Activated CD8-positive, alpha-beta T cell treated with anti-CD3 and anti-CD28 coated beads, Interleukin-2, amount 10 ng/mL, durations not matched to agents 7 days and 5 days (primary cell): ENCODE results near the gene LIPE. TPM values are rescaled to one million over a fixed set of nuclear protein-coding genes. Genes with fewer than 3 reads are reported as not detected.
A peak's percentile ranks its signal among the peaks of the same experiment; 100 is the strongest.

Experiments used
- ATAC-seq: fragments of 150-1000 bp; cut with Tn5 transposase; one replicate; pipeline ENCODE4 v1.10.0; 2021; ENCODE audit warnings: moderate library complexity
- CTCF ChIA-PET: fragments of 350-600 bp; sonication (Branson Sonifier 250); formaldehyde crosslinking; loops from one replicate; lab custom pipeline; 2021; ENCODE audit warnings: antibody characterized with exemption; lab: Charles Lee
- POLR2A ChIA-PET: fragments of 350-600 bp; sonication (Branson Sonifier 250); formaldehyde crosslinking; loops from one replicate; lab custom pipeline; 2021; ENCODE audit warnings: antibody characterized with exemption; lab: Charles Lee
- DNase-seq: peaks from one replicate; pipeline ENCODE4 v3.0.0-alpha.2; 2020
- H3K27ac Mint-ChIP-seq: one replicate; pipeline ENCODE4 v1.8.0; 2021; ENCODE audit warnings: mild to moderate bottlenecking, mixed read lengths
- H3K27me3 Mint-ChIP-seq: one replicate; pipeline ENCODE4 v1.8.0; 2021; ENCODE audit warnings: low read depth, mixed read lengths
- H3K36me3 Mint-ChIP-seq: one replicate; pipeline ENCODE4 v1.8.0; 2021; ENCODE audit warnings: low read depth, mixed read lengths
- H3K4me1 Mint-ChIP-seq: one replicate; pipeline ENCODE4 v1.8.0; 2021; ENCODE audit warnings: low read depth, mixed read lengths
- H3K4me3 Mint-ChIP-seq: one replicate; pipeline ENCODE4 v1.8.0; 2021; ENCODE audit warnings: mild to moderate bottlenecking, mixed read lengths
- H3K9me3 Mint-ChIP-seq: one replicate; pipeline ENCODE4 v1.8.0; 2022; ENCODE audit warnings: mixed read lengths; ENCODE audit not compliant: insufficient read depth
- total RNA-seq, 2 experiments: library from RNA; stranded (reverse); gene quantifications; one replicate each; pipeline ENCODE4 v1.2.3, GENCODE V29; 2021

The LIPE gene
- total RNA-seq, 2 experiments from 2014 or later: 33.4 to 34.6 TPM

- peaks cover 9% of the 10 kb centered on the region for H3K36me3 Mint-ChIP-seq
- ChIA-PET POLR2A (interaction anchor here (1.2 to 1.6 kb wide), 4 partner anchors 9 to 104 kb away, joined by 3 to 5 read pairs (median 4); partner anchors contain the start of gene CEACAM1), CTCF (interaction anchor here (0.8 to 4.5 kb wide), 7 partner anchors 9 to 105 kb away, joined by 3 to 43 read pairs (median 8); partner anchors contain the start of gene CEACAM1)
- H3K4me1 Mint-ChIP-seq: peaks cover 45% of the 10 kb centered on the region
- H3K27me3 Mint-ChIP-seq: no peaks in the 10 kb centered on the region
- H3K27ac Mint-ChIP-seq: peak overlapping the region; percentile 94
- ATAC-seq: peak; percentile 98
- peak overlapping the region; percentile 98 for H3K4me3 Mint-ChIP-seq
- H3K9me3 Mint-ChIP-seq: no peaks in the 10 kb centered on the region
- peak; percentile 96 for DNase-seq
Observed at GRCh38 chr19:42423462-42424344, 3.5 kb downstream of the LIPE start.

DNA sequence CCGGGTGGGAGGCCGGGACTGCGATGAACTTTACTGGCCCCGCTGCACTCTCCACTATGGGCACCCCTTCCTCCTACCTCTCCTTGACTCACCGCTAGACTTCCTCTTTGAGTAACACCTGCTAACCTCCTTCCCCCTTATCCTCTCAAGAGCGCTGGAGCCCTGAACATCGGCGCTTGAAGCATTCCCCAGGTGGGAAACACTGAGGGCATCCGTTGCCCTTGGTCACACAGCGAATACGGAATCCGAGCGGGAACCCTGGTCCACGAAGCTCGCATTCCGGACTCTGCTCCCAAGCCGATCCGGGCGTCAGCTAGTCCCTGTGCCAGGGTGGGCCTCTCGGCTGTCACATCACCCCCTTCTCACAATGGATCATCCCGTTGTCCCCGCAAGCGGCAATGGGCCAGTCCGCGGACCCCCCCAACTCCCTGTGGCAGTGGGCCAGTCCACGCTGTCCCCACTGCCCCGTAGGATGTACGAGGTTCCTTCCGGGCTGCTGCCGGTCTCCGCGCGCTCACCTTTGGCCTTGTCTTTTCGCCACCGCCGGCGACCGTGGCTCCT lies 4.2 kb downstream of the LIPE start:
- H3K27me3 Mint-ChIP-seq: no peaks in the 10 kb centered on the region
- ChIA-PET POLR2A (interaction anchor here (1.1 to 1.6 kb wide), 5 partner anchors 10 to 105 kb away, joined by 3 to 5 read pairs (median 4); partner anchors contain the start of gene CEACAM1), CTCF (interaction anchor here (1.0 to 4.5 kb wide), 6 partner anchors 10 to 105 kb away, joined by 4 to 43 read pairs (median 10); partner anchors contain the start of gene CEACAM1)
- peaks cover 12% of the 10 kb centered on the region for H3K36me3 Mint-ChIP-seq
- ATAC-seq (peak; percentile 49), DNase-seq (peak; percentile 65)
- H3K9me3 Mint-ChIP-seq: no peaks in the 10 kb centered on the region
- peak overlapping the region; percentile 94 for H3K27ac Mint-ChIP-seq
- peaks cover 46% of the 10 kb centered on the region for H3K4me1 Mint-ChIP-seq
- peak overlapping the region; percentile 98 for H3K4me3 Mint-ChIP-seq

DNA sequence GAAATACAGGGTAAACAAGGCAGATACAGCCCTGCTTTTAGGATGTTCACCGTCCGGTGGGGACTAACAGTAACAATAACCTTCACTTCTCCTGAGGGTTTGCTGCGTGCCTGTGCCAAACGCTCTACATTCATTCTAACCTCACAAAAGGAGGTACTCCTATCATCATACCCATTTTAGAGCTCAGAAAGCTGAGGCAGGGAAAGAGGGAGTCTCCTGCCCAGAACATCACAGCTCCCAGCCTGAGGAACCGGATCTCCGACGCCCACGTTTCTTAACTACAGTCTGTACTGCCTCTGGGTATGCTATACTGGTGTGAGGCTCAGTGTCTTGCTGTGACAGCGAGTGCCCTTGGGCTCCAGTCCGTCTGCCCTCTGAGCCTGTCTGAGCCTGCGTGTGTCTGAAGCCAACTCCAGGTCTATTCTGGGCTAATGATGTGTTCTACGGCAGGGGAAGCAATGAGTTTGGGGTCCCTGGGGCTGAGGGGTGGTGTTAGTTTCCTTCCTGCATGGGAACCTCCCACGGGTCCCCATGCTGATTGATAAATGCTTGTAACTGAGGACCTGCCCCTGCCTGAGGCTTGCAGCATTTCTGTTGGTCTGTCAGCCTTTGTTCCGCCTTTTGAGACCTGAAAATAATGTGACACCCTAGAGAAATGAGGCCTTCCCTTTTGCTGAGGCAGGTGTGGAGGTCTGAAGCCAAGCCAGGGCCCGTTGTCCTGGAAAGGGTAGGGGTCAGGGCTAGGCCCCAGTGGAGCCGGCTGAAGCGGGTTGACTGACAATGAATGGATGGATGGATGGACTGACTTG lies 4.9 kb downstream of the LIPE start:
- Mint-ChIP-seq H3K27ac (peak overlapping the region; percentile 94), H3K9me3 (no peaks in the 10 kb centered on the region), H3K36me3 (peaks cover 12% of the 10 kb centered on the region), H3K4me1 (peaks cover 46% of the 10 kb centered on the region), H3K27me3 (no peaks in the 10 kb centered on the region), H3K4me3 (peak overlapping the region; percentile 98)
- DNase-seq: no peak
- ChIA-PET CTCF (interaction anchor here (2.7 to 4.5 kb wide), 2 partner anchors 16 to 19 kb away, joined by 24 to 43 read pairs; no protein-coding TSS in a partner anchor), POLR2A (interaction anchor here (1.1 to 1.6 kb wide), 3 partner anchors 11 to 106 kb away, joined by 3 to 5 read pairs (median 4); partner anchors contain the start of gene CEACAM1)
- ATAC-seq: no peak

GRCh38 chr19:42421591-42422031 lies 5.6 kb downstream of the LIPE start:
- peaks cover 46% of the 10 kb centered on the region for H3K4me1 Mint-ChIP-seq
- peaks cover 12% of the 10 kb centered on the region for H3K36me3 Mint-ChIP-seq
- no peaks in the 10 kb centered on the region for H3K9me3 Mint-ChIP-seq
- no peak for DNase-seq
- ChIA-PET CTCF (interaction anchor here (1.0 to 3.0 kb wide), 6 partner anchors 16 to 107 kb away, joined by 3 to 40 read pairs (median 7); partner anchors contain the start of gene CEACAM1), POLR2A (no interaction called here)
- peak overlapping the region; percentile 98 for H3K4me3 Mint-ChIP-seq
- no peak for ATAC-seq
- peak overlapping the region; percentile 31 for H3K27ac Mint-ChIP-seq
- H3K27me3 Mint-ChIP-seq: no peaks in the 10 kb centered on the region

GRCh38 chr19:42421101-42421500 lies 6.1 kb downstream of the LIPE start:
- H3K36me3 Mint-ChIP-seq: peaks cover 17% of the 10 kb centered on the region
- H3K9me3 Mint-ChIP-seq: no peaks in the 10 kb centered on the region
- ATAC-seq (no peak), DNase-seq (no peak)
- POLR2A ChIA-PET: no interaction called here
- CTCF ChIA-PET: interaction anchor here (0.9 to 3.0 kb wide), 10 partner anchors 13 to 110 kb away, joined by 3 to 40 read pairs (median 6); partner anchors contain the start of gene CEACAM1
- peak overlapping the region; percentile 31 for H3K27ac Mint-ChIP-seq
- peaks cover 46% of the 10 kb centered on the region for H3K4me1 Mint-ChIP-seq
- H3K27me3 Mint-ChIP-seq: no peaks in the 10 kb centered on the region
- no peak overlapping the region for H3K4me3 Mint-ChIP-seq

DNA sequence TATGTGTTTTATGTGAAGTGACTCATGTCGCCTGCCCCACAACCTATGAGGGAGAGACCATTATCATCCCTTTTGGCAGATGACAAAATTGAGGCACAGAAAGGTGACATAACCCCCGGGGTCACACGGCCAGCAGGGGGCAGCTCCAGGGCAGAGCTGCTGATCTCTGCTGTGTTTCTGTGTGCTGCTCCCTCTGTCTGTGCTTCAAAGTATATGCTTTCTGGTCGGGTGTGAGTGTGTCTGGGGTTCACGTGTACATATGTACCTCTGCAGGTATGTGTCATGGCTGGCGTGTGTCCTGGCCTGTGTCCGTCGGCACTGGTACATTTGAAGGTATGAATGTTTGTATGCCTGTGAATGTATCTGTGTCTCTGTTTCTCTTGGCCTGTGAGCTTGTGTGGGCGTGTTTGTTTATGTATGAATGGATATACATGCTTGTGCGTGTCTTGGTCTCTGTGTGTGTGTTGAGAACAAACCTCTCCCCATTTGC lies 7.1 kb downstream of the LIPE start:
- DNase-seq (peak; percentile 87), ATAC-seq (peak; percentile 43)
- H3K36me3 Mint-ChIP-seq: peaks cover 17% of the 10 kb centered on the region
- H3K9me3 Mint-ChIP-seq: no peaks in the 10 kb centered on the region
- H3K27ac Mint-ChIP-seq: peak overlapping the region; percentile 43
- POLR2A ChIA-PET: no interaction called here
- CTCF ChIA-PET: interaction anchor here (0.6 to 3.0 kb wide), 17 partner anchors 8 to 1668 kb away, joined by 3 to 40 read pairs (median 4); partner anchors contain the start of gene CEACAM1
- H3K4me1 Mint-ChIP-seq: peaks cover 46% of the 10 kb centered on the region
- no peaks in the 10 kb centered on the region for H3K27me3 Mint-ChIP-seq
- no peak overlapping the region for H3K4me3 Mint-ChIP-seq

- no peaks in the 10 kb centered on the region for H3K9me3 Mint-ChIP-seq
- no peaks in the 10 kb centered on the region for H3K27me3 Mint-ChIP-seq
- POLR2A ChIA-PET: interaction anchor here (0.9 kb wide), 1 partner anchor 12 kb away, joined by 4 read pairs; no protein-coding TSS in a partner anchor
- DNase-seq (no peak), ATAC-seq (no peak)
- CTCF ChIA-PET: interaction anchor here (1.2 to 3.0 kb wide), 8 partner anchors 14 to 217 kb away, joined by 3 to 40 read pairs (median 8); partner anchors contain the start of gene CEACAM1
- H3K36me3 Mint-ChIP-seq: peaks cover 18% of the 10 kb centered on the region
- no peak overlapping the region for H3K4me3 Mint-ChIP-seq
- peaks cover 43% of the 10 kb centered on the region for H3K4me1 Mint-ChIP-seq
- no peak overlapping the region for H3K27ac Mint-ChIP-seq
Observed at GRCh38 chr19:42419309-42419708, 7.9 kb downstream of the LIPE start.

- DNase-seq: no peak
- no peaks in the 10 kb centered on the region for H3K27me3 Mint-ChIP-seq
Observed at GRCh38 chr19:42412661-42413076, 14.5 kb downstream of the LIPE start.

GRCh38 chr19:42412227-42412626 lies 15.0 kb downstream of the LIPE start:
- H3K27me3 Mint-ChIP-seq: no peaks in the 10 kb centered on the region
- DNase-seq: no peak
- peaks cover 20% of the 10 kb centered on the region for H3K36me3 Mint-ChIP-seq
- no peak overlapping the region for H3K4me3 Mint-ChIP-seq
- ChIA-PET POLR2A (no interaction called here), CTCF (interaction anchor here (0.7 to 1.3 kb wide), 3 partner anchors 15 to 28 kb away, joined by 3 to 6 read pairs (median 4); no protein-coding TSS in a partner anchor)
- ATAC-seq: no peak
- no peak overlapping the region for H3K27ac Mint-ChIP-seq
- H3K4me1 Mint-ChIP-seq: no peaks in the 10 kb centered on the region
- no peaks in the 10 kb centered on the region for H3K9me3 Mint-ChIP-seq

More at GRCh38 chr19:42412661-42413076, 14.5 kb downstream of the LIPE start:
- Mint-ChIP-seq H3K4me1 (no peaks in the 10 kb centered on the region), H3K9me3 (no peaks in the 10 kb centered on the region), H3K4me3 (no peak overlapping the region), H3K27ac (no peak overlapping the region), H3K36me3 (peaks cover 16% of the 10 kb centered on the region)
- no peak for ATAC-seq
- CTCF ChIA-PET: no interaction called here
- POLR2A ChIA-PET: interaction anchor here (0.5 kb wide), 1 partner anchor 1580 kb away, joined by 6 read pairs; no protein-coding TSS in a partner anchor

- Mint-ChIP-seq H3K27me3 (no peaks in the 10 kb centered on the region), H3K4me3 (no peak overlapping the region), H3K4me1 (no peaks in the 10 kb centered on the region), H3K36me3 (peaks cover 24% of the 10 kb centered on the region), H3K27ac (peak overlapping the region; percentile 36), H3K9me3 (no peaks in the 10 kb centered on the region)
- ATAC-seq: no peak
- no peak for DNase-seq
- POLR2A ChIA-PET: no interaction called here
- CTCF ChIA-PET: interaction anchor here (0.7 to 1.3 kb wide), 4 partner anchors 15 to 29 kb away, joined by 3 to 6 read pairs (median 4); no protein-coding TSS in a partner anchor
Observed at GRCh38 chr19:42411581-42412178, 15.5 kb downstream of the LIPE start.
